Naive thymus-derived CD4-positive, alpha-beta T cell (primary cell): ENCODE results near the gene MOSPD3. TPM values are rescaled to one million over a fixed set of nuclear protein-coding genes. Genes with fewer than 3 reads are reported as not detected.
"Not testable (repeated sequence)": the region's sequence is repeated elsewhere in the genome, so short reads cannot be mapped to it uniquely, and the experiment has no call there.

Source experiments
- ATAC-seq: fragments of 150-1000 bp; cut with Tn5 transposase; 2 replicates; pipeline ENCODE4 v1.10.0; 2021; ENCODE audit warnings: mild to moderate bottlenecking, moderate library complexity
- CTCF ChIA-PET: fragments of 350-600 bp; sonication (Branson Sonifier 250); formaldehyde crosslinking; loops from one replicate; lab custom pipeline; 2021; ENCODE audit warnings: antibody characterized with exemption; lab: Charles Lee
- POLR2A ChIA-PET: fragments of 350-600 bp; sonication (Branson Sonifier 250); formaldehyde crosslinking; loops from one replicate; lab custom pipeline; 2021; ENCODE audit warnings: antibody characterized with exemption, inconsistent platforms; lab: Charles Lee
- DNase-seq, 9 donors: peaks; one replicate each; pipeline versions ENCODE4 v3.0.0 to v3.0.0-alpha.2; 2020 to 2022; ENCODE audit warnings: mixed read lengths in 1 of 9
- H3K27ac ChIP-seq: one replicate; pipeline ENCODE4 v1.7.0; 2013; ENCODE audit warnings: mild to moderate bottlenecking, low read depth, low read length, moderate library complexity
- H3K27me3 ChIP-seq, 2 donors: one replicate each; pipeline ENCODE4 v1.7.0; 2013; ENCODE audit warnings: low read length in 2 of 2, mild to moderate bottlenecking in 2 of 2, moderate library complexity in 2 of 2; ENCODE audit not compliant: control insufficient read depth in 2 of 2, insufficient read depth in 2 of 2
- H3K36me3 ChIP-seq, 3 experiments: 1 replicate in 2 of 3; 2 replicates in 1 of 3; pipeline ENCODE4 v1.7.0; 2013; ENCODE audit warnings: low read length in 3 of 3, mild to moderate bottlenecking in 3 of 3, moderate library complexity in 1 of 3; ENCODE audit not compliant: insufficient read depth in 3 of 3, control insufficient read depth in 2 of 3
- H3K4me1 ChIP-seq, 2 donors: one replicate each; pipeline ENCODE4 v1.7.0; 2013; ENCODE audit warnings: low read length in 2 of 2, mild to moderate bottlenecking in 2 of 2, moderate library complexity in 1 of 2; ENCODE audit not compliant: control insufficient read depth in 2 of 2, insufficient read depth in 2 of 2
- H3K4me3 ChIP-seq: 2 replicates; pipeline ENCODE4 v1.7.0; 2013; ENCODE audit warnings: mild to moderate bottlenecking, low read length
- H3K9me3 ChIP-seq, 3 experiments: 1 replicate in 2 of 3; 2 replicates in 1 of 3; pipeline ENCODE4 v1.7.0; 2013; ENCODE audit warnings: low read length in 3 of 3; ENCODE audit not compliant: control insufficient read depth in 2 of 3
- H3K27ac Mint-ChIP-seq, 9 donors: one replicate each; pipeline ENCODE4 v1.8.0; 2020 to 2022; ENCODE audit warnings: mixed read lengths in 9 of 9, mild to moderate bottlenecking in 8 of 9, moderate library complexity in 5 of 9, inconsistent platforms in 2 of 9
- H3K27me3 Mint-ChIP-seq, 5 donors: one replicate each; pipeline ENCODE4 v1.8.0; 2021 to 2022; ENCODE audit warnings: mixed read lengths in 5 of 5, mild to moderate bottlenecking in 1 of 5
- H3K36me3 Mint-ChIP-seq, 5 donors: one replicate each; pipeline ENCODE4 v1.8.0; 2020 to 2022; ENCODE audit warnings: mixed read lengths in 5 of 5, mild to moderate bottlenecking in 3 of 5, inconsistent platforms in 1 of 5
- H3K4me1 Mint-ChIP-seq, 7 donors: one replicate each; pipeline ENCODE4 v1.8.0; 2020 to 2022; ENCODE audit warnings: mixed read lengths in 7 of 7, mild to moderate bottlenecking in 3 of 7, inconsistent platforms in 1 of 7
- H3K4me3 Mint-ChIP-seq, 10 donors: one replicate each; pipeline ENCODE4 v1.8.0; 2020 to 2022; ENCODE audit warnings: mild to moderate bottlenecking in 10 of 10, mixed read lengths in 10 of 10, moderate library complexity in 6 of 10, inconsistent platforms in 2 of 10
- H3K9me3 Mint-ChIP-seq, 11 donors: one replicate each; pipeline ENCODE4 v1.8.0; 2020 to 2022; ENCODE audit warnings: mixed read lengths in 11 of 11, mild to moderate bottlenecking in 4 of 11, inconsistent platforms in 1 of 11, moderate library complexity in 1 of 11
- intact Hi-C, 2 donors: fragments of 100-400 bp; cut with micrococcal nuclease; formaldehyde crosslinking; loops; one replicate each; pipeline ENCODE4 v1.15.1; 2023
- polyA plus RNA-seq, 2 donors: library from polyadenylated mRNA; unstranded; fragments of 300-500 nt; fragmentation: Illumina TruSeq; gene quantifications; one replicate each; pipeline ENCODE4 v1.2.3, GENCODE V29; 2021
- total RNA-seq, 6 experiments: library from RNA in 5 of 6; stranded (reverse) in 5 of 6; gene quantifications; 1 replicate in 5 of 6; 2 replicates in 1 of 6; pipeline ENCODE4 v1.2.3 and lab custom pipeline; 2021 to 2026

MOSPD3 gene
- total and polyA plus RNA-seq, 7 experiments from 2014 or later, result 8.8 to 54.9 (median 14.7) TPM

GRCh38 chr7:100655908-100656674, 43.8 kb downstream of the MOSPD3 start, which contains the start of gene ACTL6B:
TSS of gene ACTL6B (minus strand) at chr7:100656448. CDS start at chr7:100656354, 94 bp downstream.
- ChIA-PET CTCF (no interaction called here), POLR2A (interaction anchor here (1.5 kb wide), 1 partner anchor 24 kb away, joined by 4 read pairs; no protein-coding TSS in a partner anchor)
- Mint-ChIP-seq H3K4me3 (peak within 1 kb of the TSS in 1 of 10 donors; percentile 49), H3K4me1 (peaks cover 0 to 6% (median 0%) of the 10 kb centered on the region in 7 donors), H3K27ac (no peak within 1 kb of the TSS), H3K9me3 (peaks cover 0 to 2% (median 0%) of the 10 kb centered on the region in 11 donors), H3K36me3 (peaks cover 0 to 4% (median 0%) of the 10 kb centered on the region in 5 donors), H3K27me3 (peaks cover 26 to 57% (median 35%) of the 10 kb centered on the region in 5 donors)
- Histone ChIP-seq H3K27ac (no peak within 1 kb of the TSS), H3K9me3 (no peaks in the 10 kb centered on the region), H3K36me3 (no peaks in the 10 kb centered on the region), H3K4me1 (no peaks in the 10 kb centered on the region), H3K27me3 (peaks cover 3 to 14% of the 10 kb centered on the region in 2 donors), H3K4me3 (no peak within 1 kb of the TSS)
- DNase-seq, result peak in 8 of 9 donors; percentile 40 to 83 (median 52)
- peak; percentile 84 for ATAC-seq
- intact Hi-C loops, result loop anchor here (1.0 to 2.0 kb wide), 2 partner anchors 17 kb away; partner anchors contain the start of gene GNB2 (in 2 of the 2)

- POLR2A ChIA-PET, H3K36me3 ChIP-seq, H3K27ac ChIP-seq, CTCF ChIA-PET, H3K4me1 ChIP-seq, intact Hi-C loops, ATAC-seq, DNase-seq, H3K27me3 ChIP-seq, H3K36me3 Mint-ChIP-seq, H3K4me1 Mint-ChIP-seq, H3K9me3 Mint-ChIP-seq, H3K9me3 ChIP-seq, H3K4me3 ChIP-seq, H3K4me3 Mint-ChIP-seq, H3K27ac Mint-ChIP-seq: not testable (repeated sequence)
- peaks cover 8 to 36% (median 18%) of the 10 kb centered on the region in 5 donors for H3K27me3 Mint-ChIP-seq
These were observed 49.9 kb downstream of the MOSPD3 start for GRCh38 chr7:100662194-100662776.

Other genes starting within 250 kb of the MOSPD3 start
- 100 to 1,000 TPM in 1 of 5 experiments, 10 to 100 TPM in 4; 13.0 to 118 (median 14.3) TPM for gene PILRA, start 239.1 kb upstream of the MOSPD3 start, total RNA-seq
- 1 to 10 TPM in 1 of 2 donors, under 1 TPM in 1; 0.40 to 1.1 TPM for gene PILRA, start 239.1 kb upstream of the MOSPD3 start, polyA plus RNA-seq
- 10 to 100 TPM in 3 of 5 experiments, 1 to 10 TPM in 2; 4.1 to 18.6 (median 10.3) TPM for gene ZCWPW1, start 183.8 kb upstream of the MOSPD3 start, total RNA-seq
- 1 to 10 TPM; 5.6 to 5.9 TPM for gene ZCWPW1, start 183.8 kb upstream of the MOSPD3 start, polyA plus RNA-seq
- 10 to 100 TPM; 47.9 to 68.2 (median 65.1) TPM for gene MEPCE, start 182.7 kb upstream of the MOSPD3 start, total RNA-seq
- 10 to 100 TPM; 12.2 to 20.5 TPM for gene MEPCE, start 182.7 kb upstream of the MOSPD3 start, polyA plus RNA-seq
- 10 to 100 TPM; 33.5 to 80.0 (median 65.7) TPM for gene PPP1R35, start 176.0 kb upstream of the MOSPD3 start, total RNA-seq
- 10 to 100 TPM; 25.1 to 52.7 TPM for gene PPP1R35, start 176.0 kb upstream of the MOSPD3 start, polyA plus RNA-seq
- 1 to 10 TPM; 1.6 to 7.8 (median 2.2) TPM for gene SPACDR, start 148.3 kb upstream of the MOSPD3 start, total RNA-seq
- gene SPACDR, start 148.3 kb upstream of the MOSPD3 start, polyA plus RNA-seq, result under 1 TPM in 1 of 2 donors, not detected in 1; 0.85 TPM
- gene TSC22D4, start 133.3 kb upstream of the MOSPD3 start, total RNA-seq, result 100 to 1,000 TPM in 4 of 5 experiments, 10 to 100 TPM in 1; 75.6 to 124 (median 115) TPM
- gene TSC22D4, start 133.3 kb upstream of the MOSPD3 start, polyA plus RNA-seq, result 10 to 100 TPM; 23.7 to 30.1 TPM
- gene NYAP1, start 128.6 kb upstream of the MOSPD3 start, total RNA-seq, result under 1 TPM; 0.11 to 0.64 (median 0.44) TPM
- not detected for gene NYAP1, start 128.6 kb upstream of the MOSPD3 start, polyA plus RNA-seq
- 10 to 100 TPM; 15.8 to 42.4 (median 23.3) TPM for gene AGFG2, start 73.3 kb upstream of the MOSPD3 start, total RNA-seq
- 1 to 10 TPM; 5.7 to 9.8 TPM for gene AGFG2, start 73.3 kb upstream of the MOSPD3 start, polyA plus RNA-seq
- 100 to 1,000 TPM in 2 of 5 experiments, 10 to 100 TPM in 3; 29.1 to 174 (median 71.3) TPM for gene SAP25, start 38.6 kb upstream of the MOSPD3 start, total RNA-seq
- under 1 TPM in 1 of 2 donors, not detected in 1; 0.48 TPM for gene SAP25, start 38.6 kb upstream of the MOSPD3 start, polyA plus RNA-seq
- 100 to 1,000 TPM; 199 to 504 (median 407) TPM for gene LRCH4, start 26.4 kb upstream of the MOSPD3 start, total RNA-seq
- gene LRCH4, start 26.4 kb upstream of the MOSPD3 start, polyA plus RNA-seq, result 100 to 1,000 TPM; 143 to 199 TPM
- gene FBXO24, start 26.2 kb upstream of the MOSPD3 start, total RNA-seq, result 1 to 10 TPM in 4 of 5 experiments, under 1 TPM in 1; 0.75 to 3.1 (median 1.7) TPM
- gene FBXO24, start 26.2 kb upstream of the MOSPD3 start, polyA plus RNA-seq, result 1 to 10 TPM; 2.0 TPM
- gene PCOLCE, start 10.2 kb upstream of the MOSPD3 start, total RNA-seq, result 10 to 100 TPM in 1 of 5 experiments, 1 to 10 TPM in 4; 9.1 to 11.7 (median 9.5) TPM
- gene PCOLCE, start 10.2 kb upstream of the MOSPD3 start, polyA plus RNA-seq, result under 1 TPM in 1 of 2 donors, not detected in 1; 0.64 TPM
- gene TFR2, start 29.0 kb downstream of the MOSPD3 start, total RNA-seq, result 10 to 100 TPM in 1 of 5 experiments, 1 to 10 TPM in 4; 1.8 to 14.4 (median 4.0) TPM
- gene TFR2, start 29.0 kb downstream of the MOSPD3 start, polyA plus RNA-seq, result 1 to 10 TPM in 1 of 2 donors, under 1 TPM in 1; 0.55 to 1.3 TPM
- gene ACTL6B, start 43.9 kb downstream of the MOSPD3 start, total RNA-seq, result not detected
- gene ACTL6B, start 43.9 kb downstream of the MOSPD3 start, polyA plus RNA-seq, result not detected
- 100 to 1,000 TPM in 4 of 5 experiments, 10 to 100 TPM in 1; 98.2 to 215 (median 132) TPM for gene GNB2, start 61.2 kb downstream of the MOSPD3 start, total RNA-seq
- gene GNB2, start 61.2 kb downstream of the MOSPD3 start, polyA plus RNA-seq, result 10 to 100 TPM; 35.8 to 53.2 TPM
- 100 to 1,000 TPM in 2 of 5 experiments, 10 to 100 TPM in 3; 48.3 to 125 (median 91.4) TPM for gene GIGYF1, start 81.7 kb downstream of the MOSPD3 start, total RNA-seq
- 1 to 10 TPM; 1.4 to 2.9 TPM for gene GIGYF1, start 81.7 kb downstream of the MOSPD3 start, polyA plus RNA-seq
- gene POP7, start 93.6 kb downstream of the MOSPD3 start, total RNA-seq, result 10 to 100 TPM in 4 of 5 experiments, 1 to 10 TPM in 1; 8.9 to 38.2 (median 15.0) TPM
- gene POP7, start 93.6 kb downstream of the MOSPD3 start, polyA plus RNA-seq, result 10 to 100 TPM; 37.3 to 56.4 TPM
- not detected for gene EPO, start 107.9 kb downstream of the MOSPD3 start, total RNA-seq
- gene EPO, start 107.9 kb downstream of the MOSPD3 start, polyA plus RNA-seq, result not detected
- not detected for gene ZAN, start 121.1 kb downstream of the MOSPD3 start, total RNA-seq
- gene ZAN, start 121.1 kb downstream of the MOSPD3 start, polyA plus RNA-seq, result not detected
- 10 to 100 TPM in 1 of 5 experiments, 1 to 10 TPM in 4; 1.9 to 13.2 (median 7.9) TPM for gene EPHB4, start 215.0 kb downstream of the MOSPD3 start, total RNA-seq
- under 1 TPM in 1 of 2 donors, not detected in 1; 0.23 TPM for gene EPHB4, start 215.0 kb downstream of the MOSPD3 start, polyA plus RNA-seq
- gene SLC12A9, start 240.2 kb downstream of the MOSPD3 start, total RNA-seq, result 10 to 100 TPM; 50.4 to 78.6 (median 62.7) TPM
- 1 to 10 TPM; 5.0 to 7.8 TPM for gene SLC12A9, start 240.2 kb downstream of the MOSPD3 start, polyA plus RNA-seq